WTC11 (cell line): Measurements from ENCODE around the gene DCUN1D2. TPM values are rescaled to one million over a fixed set of nuclear protein-coding genes. Genes with fewer than 3 reads are reported as not detected.

Experiments used
- ATAC-seq: fragments of 200-7000 bp; cut with Tn5 transposase; 2 replicates; pipeline ENCODE4 v1.10.0; 2021; ENCODE audit warnings: mild to moderate bottlenecking, moderate library complexity
- CTCF ChIA-PET: fragments of 300-600 bp; sonication (Branson Sonifier 250); formaldehyde crosslinking; loops from one replicate; lab custom pipeline; 2021; ENCODE audit warnings: antibody characterized with exemption; lab: Charles Lee
- POLR2A ChIA-PET: fragments of 350-600 bp; sonication (Branson Sonifier 250); formaldehyde crosslinking; loops from one replicate; lab custom pipeline; 2021; ENCODE audit warnings: antibody characterized with exemption; lab: Charles Lee
- DNase-seq: peaks from one replicate; pipeline ENCODE4 v3.0.0; 2021; ENCODE audit warnings: low spot score
- H3K27ac Mint-ChIP-seq: 2 replicates; pipeline ENCODE4 v1.8.0; 2021; ENCODE audit warnings: mixed read lengths
- H3K27me3 Mint-ChIP-seq: 2 replicates; pipeline ENCODE4 v1.8.0; 2021; ENCODE audit warnings: low read depth, mild to moderate bottlenecking, moderate library complexity, mixed read lengths
- H3K36me3 Mint-ChIP-seq: 2 replicates; pipeline ENCODE4 v1.8.0; 2021; ENCODE audit warnings: mixed read lengths
- H3K4me1 Mint-ChIP-seq: 2 replicates; pipeline ENCODE4 v1.8.0; 2022; ENCODE audit warnings: mixed read lengths
- H3K4me3 Mint-ChIP-seq: 2 replicates; pipeline ENCODE4 v1.8.0; 2021; ENCODE audit warnings: mild to moderate bottlenecking, moderate library complexity, mixed read lengths
- H3K9me3 Mint-ChIP-seq: 2 replicates; pipeline ENCODE4 v1.8.0; 2021; ENCODE audit warnings: mixed read lengths
- ARID4B ChIP-seq: sonication (generic); formaldehyde crosslinking; IDR thresholded peaks from 2 replicates; pipeline ENCODE4 v1.8.0; 2023; ENCODE audit warnings: missing genetic modification reagents, mild to moderate bottlenecking, borderline replicate concordance
- FOXP1 ChIP-seq: sonication (generic); formaldehyde crosslinking; IDR thresholded peaks from 2 replicates; pipeline ENCODE4 v1.8.0; 2022; ENCODE audit warnings: missing genetic modification reagents, mild to moderate bottlenecking, moderate library complexity, borderline replicate concordance
- GABPB1 ChIP-seq: sonication (generic); formaldehyde crosslinking; IDR thresholded peaks from 2 replicates; pipeline ENCODE4 v1.8.1; 2023; ENCODE audit warnings: mild to moderate bottlenecking, missing genetic modification reagents
- HMGA2 ChIP-seq: fragments of 250-450 bp; sonication (Bioruptor Pico); IDR thresholded peaks from 2 replicates; pipeline ENCODE4 v1.4.0; 2021; ENCODE audit warnings: mild to moderate bottlenecking, moderate library complexity
- KAT7 ChIP-seq: sonication (generic); formaldehyde crosslinking; IDR thresholded peaks from 2 replicates; pipeline ENCODE4 v1.8.1; 2023; ENCODE audit warnings: missing genetic modification reagents, mild to moderate bottlenecking, borderline replicate concordance
- NFYB ChIP-seq: sonication (generic); formaldehyde crosslinking; conservative IDR thresholded peaks from 2 replicates; pipeline ENCODE4 v1.8.0; 2022; ENCODE audit warnings: low read depth, missing genetic modification reagents
- NR2C2 ChIP-seq: sonication (generic); formaldehyde crosslinking; IDR thresholded peaks from 2 replicates; pipeline ENCODE4 v1.8.0; 2022; ENCODE audit warnings: mild to moderate bottlenecking, missing genetic modification reagents
- NR3C1 ChIP-seq: sonication (generic); formaldehyde crosslinking; conservative IDR thresholded peaks from 2 replicates; pipeline ENCODE4 v1.8.1; 2023; ENCODE audit warnings: low read depth, mild to moderate bottlenecking, missing genetic modification reagents
- STAT6 ChIP-seq: sonication (generic); formaldehyde crosslinking; conservative IDR thresholded peaks from 2 replicates; pipeline ENCODE4 v1.8.1; 2023; ENCODE audit warnings: mild to moderate bottlenecking, low read depth, missing genetic modification reagents, moderate library complexity
- USF2 ChIP-seq: sonication (generic); formaldehyde crosslinking; IDR thresholded peaks from 2 replicates; pipeline ENCODE4 v1.8.1; 2023; ENCODE audit warnings: mild to moderate bottlenecking, missing genetic modification reagents, moderate library complexity
- ZNF219 ChIP-seq: sonication (generic); formaldehyde crosslinking; IDR thresholded peaks from 2 replicates; pipeline ENCODE4 v1.8.0; 2023; ENCODE audit warnings: missing genetic modification reagents, mild to moderate bottlenecking, borderline replicate concordance
- total RNA-seq: library from RNA; stranded (reverse); gene quantifications from 3 replicates; pipeline ENCODE4 v1.2.3, GENCODE V29; 2021
- TF ChIP-seq, protein P1 (sequence below): fragments of 250-450 bp; sonication (Bioruptor Pico); IDR thresholded peaks from 2 replicates; pipeline ENCODE4 v1.9.0; 2021; ENCODE audit warnings: mild to moderate bottlenecking
- TF ChIP-seq, protein P2 (sequence below): sonication (generic); formaldehyde crosslinking; IDR thresholded peaks from 2 replicates; pipeline ENCODE4 v1.8.0; 2022; ENCODE audit warnings: mild to moderate bottlenecking, missing genetic modification reagents
- TF ChIP-seq, protein P3 (sequence below): fragments of 250-450 bp; sonication (Bioruptor Pico); IDR thresholded peaks from 2 replicates; pipeline ENCODE4 v1.9.0; 2021; ENCODE audit warnings: moderate library complexity, mild to moderate bottlenecking, inconsistent platforms, borderline replicate concordance
- TF ChIP-seq, protein P4 (sequence below): fragments of 250-450 bp; sonication (Bioruptor Pico); conservative IDR thresholded peaks from 2 replicates; pipeline ENCODE4 v1.9.0; 2021; ENCODE audit warnings: mild to moderate bottlenecking

Gene DCUN1D2
- total RNA-seq, 1 experiment from 2014 or later, result 42.5 TPM

- no peaks in the 10 kb centered on the region for H3K27me3 Mint-ChIP-seq
- DNase-seq, result no peak
- CTCF ChIA-PET, result interaction anchor here (0.5 to 3.9 kb wide), 3 partner anchors 36 to 109 kb away, joined by 3 to 25 read pairs (median 17); partner anchors contain the start of gene DCUN1D2
- H3K36me3 Mint-ChIP-seq, result peaks cover 30% of the 10 kb centered on the region
- 0 out of 2 replicates have a peak, but pooled peaks cover 3% of the 10 kb centered on the region for H3K9me3 Mint-ChIP-seq
- TF ChIP-seq HMGA2 (CRISPR knock-in tag) (no peak), ARID4B (CRISPR knock-in tag) (no peak), STAT6 (CRISPR knock-in tag) (no peak), NR3C1 (CRISPR knock-in tag) (no peak), KAT7 (CRISPR knock-in tag) (no peak), NR2C2 (no peak), ZNF219 (CRISPR knock-in tag) (no peak)
- TF ChIP-seq, protein P1, sequence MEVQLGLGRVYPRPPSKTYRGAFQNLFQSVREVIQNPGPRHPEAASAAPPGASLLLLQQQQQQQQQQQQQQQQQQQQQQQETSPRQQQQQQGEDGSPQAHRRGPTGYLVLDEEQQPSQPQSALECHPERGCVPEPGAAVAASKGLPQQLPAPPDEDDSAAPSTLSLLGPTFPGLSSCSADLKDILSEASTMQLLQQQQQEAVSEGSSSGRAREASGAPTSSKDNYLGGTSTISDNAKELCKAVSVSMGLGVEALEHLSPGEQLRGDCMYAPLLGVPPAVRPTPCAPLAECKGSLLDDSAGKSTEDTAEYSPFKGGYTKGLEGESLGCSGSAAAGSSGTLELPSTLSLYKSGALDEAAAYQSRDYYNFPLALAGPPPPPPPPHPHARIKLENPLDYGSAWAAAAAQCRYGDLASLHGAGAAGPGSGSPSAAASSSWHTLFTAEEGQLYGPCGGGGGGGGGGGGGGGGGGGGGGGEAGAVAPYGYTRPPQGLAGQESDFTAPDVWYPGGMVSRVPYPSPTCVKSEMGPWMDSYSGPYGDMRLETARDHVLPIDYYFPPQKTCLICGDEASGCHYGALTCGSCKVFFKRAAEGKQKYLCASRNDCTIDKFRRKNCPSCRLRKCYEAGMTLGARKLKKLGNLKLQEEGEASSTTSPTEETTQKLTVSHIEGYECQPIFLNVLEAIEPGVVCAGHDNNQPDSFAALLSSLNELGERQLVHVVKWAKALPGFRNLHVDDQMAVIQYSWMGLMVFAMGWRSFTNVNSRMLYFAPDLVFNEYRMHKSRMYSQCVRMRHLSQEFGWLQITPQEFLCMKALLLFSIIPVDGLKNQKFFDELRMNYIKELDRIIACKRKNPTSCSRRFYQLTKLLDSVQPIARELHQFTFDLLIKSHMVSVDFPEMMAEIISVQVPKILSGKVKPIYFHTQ (CRISPR knock-in tag), result no peak
- TF ChIP-seq, all 79 proteins: peak for 0
- Mint-ChIP-seq H3K4me3 (no peak within 1 kb of the TSS), H3K27ac (peak within 1 kb of the TSS; percentile 80), H3K4me1 (peaks cover 5% of the 10 kb centered on the region; the same call in 1 of the 2 replicates)
- no peak for ATAC-seq
- POLR2A ChIA-PET, result interaction anchor here (0.7 kb wide), 1 partner anchor 16 kb away, joined by 3 read pairs; no protein-coding TSS in a partner anchor
Observed at GRCh38 chr13:113452942-113453901, 37.3 kb downstream of the DCUN1D2 start, which contains the start of gene ADPRHL1. Gene ADPRHL1 (minus strand): TSS chr13:113453488. CDS start chr13:113453437, 51 bp downstream.

DNA sequence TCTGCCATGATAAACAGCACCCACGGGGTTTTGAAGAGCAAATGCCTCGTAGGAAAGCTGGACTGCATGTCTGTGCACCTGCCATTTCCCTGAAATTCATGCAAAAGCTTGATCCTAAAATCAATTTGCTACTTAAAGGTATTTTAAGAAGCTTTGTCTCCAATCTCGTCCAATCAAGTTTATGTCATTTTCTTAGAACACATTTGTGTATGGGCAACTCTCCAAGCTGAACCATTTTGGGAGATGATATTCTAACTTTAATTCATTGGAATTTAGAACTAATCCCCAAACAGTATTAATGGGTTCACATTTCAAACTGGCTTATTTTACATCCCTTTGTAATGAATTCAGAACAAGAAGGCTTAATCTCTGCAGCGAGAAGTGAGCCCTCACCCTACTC lies 38.0 kb downstream of the DCUN1D2 start:
- Mint-ChIP-seq H3K9me3 (peaks cover 4% of the 10 kb centered on the region; the same call in 1 of the 2 replicates), H3K4me3 (no peak overlapping the region), H3K27me3 (no peaks in the 10 kb centered on the region), H3K36me3 (peaks cover 23% of the 10 kb centered on the region), H3K27ac (no peak overlapping the region), H3K4me1 (peaks cover 5% of the 10 kb centered on the region; the same call in 1 of the 2 replicates)
- no peak for DNase-seq
- ChIA-PET CTCF (interaction anchor here (0.5 to 3.9 kb wide), 6 partner anchors 22 to 510 kb away, joined by 3 to 25 read pairs (median 6); partner anchors contain the start of gene DCUN1D2), POLR2A (no interaction called here)
- no peak for ATAC-seq
- no peak for TF ChIP-seq GABPB1 (CRISPR knock-in tag)
- TF ChIP-seq, protein P2, sequence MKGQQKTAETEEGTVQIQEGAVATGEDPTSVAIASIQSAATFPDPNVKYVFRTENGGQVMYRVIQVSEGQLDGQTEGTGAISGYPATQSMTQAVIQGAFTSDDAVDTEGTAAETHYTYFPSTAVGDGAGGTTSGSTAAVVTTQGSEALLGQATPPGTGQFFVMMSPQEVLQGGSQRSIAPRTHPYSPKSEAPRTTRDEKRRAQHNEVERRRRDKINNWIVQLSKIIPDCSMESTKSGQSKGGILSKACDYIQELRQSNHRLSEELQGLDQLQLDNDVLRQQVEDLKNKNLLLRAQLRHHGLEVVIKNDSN, result no peak
- TF ChIP-seq, protein P3, sequence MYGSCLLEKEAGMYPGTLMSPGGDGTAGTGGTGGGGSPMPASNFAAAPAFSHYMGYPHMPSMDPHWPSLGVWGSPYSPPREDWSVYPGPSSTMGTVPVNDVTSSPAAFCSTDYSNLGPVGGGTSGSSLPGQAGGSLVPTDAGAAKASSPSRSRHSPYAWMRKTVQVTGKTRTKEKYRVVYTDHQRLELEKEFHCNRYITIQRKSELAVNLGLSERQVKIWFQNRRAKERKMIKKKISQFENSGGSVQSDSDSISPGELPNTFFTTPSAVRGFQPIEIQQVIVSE, result no peak
- TF ChIP-seq FOXP1 (CRISPR knock-in tag), result no peak
- TF ChIP-seq NFYB (CRISPR knock-in tag), result no peak
- no peak for TF ChIP-seq USF2 (CRISPR knock-in tag)
- TF ChIP-seq, protein P4, sequence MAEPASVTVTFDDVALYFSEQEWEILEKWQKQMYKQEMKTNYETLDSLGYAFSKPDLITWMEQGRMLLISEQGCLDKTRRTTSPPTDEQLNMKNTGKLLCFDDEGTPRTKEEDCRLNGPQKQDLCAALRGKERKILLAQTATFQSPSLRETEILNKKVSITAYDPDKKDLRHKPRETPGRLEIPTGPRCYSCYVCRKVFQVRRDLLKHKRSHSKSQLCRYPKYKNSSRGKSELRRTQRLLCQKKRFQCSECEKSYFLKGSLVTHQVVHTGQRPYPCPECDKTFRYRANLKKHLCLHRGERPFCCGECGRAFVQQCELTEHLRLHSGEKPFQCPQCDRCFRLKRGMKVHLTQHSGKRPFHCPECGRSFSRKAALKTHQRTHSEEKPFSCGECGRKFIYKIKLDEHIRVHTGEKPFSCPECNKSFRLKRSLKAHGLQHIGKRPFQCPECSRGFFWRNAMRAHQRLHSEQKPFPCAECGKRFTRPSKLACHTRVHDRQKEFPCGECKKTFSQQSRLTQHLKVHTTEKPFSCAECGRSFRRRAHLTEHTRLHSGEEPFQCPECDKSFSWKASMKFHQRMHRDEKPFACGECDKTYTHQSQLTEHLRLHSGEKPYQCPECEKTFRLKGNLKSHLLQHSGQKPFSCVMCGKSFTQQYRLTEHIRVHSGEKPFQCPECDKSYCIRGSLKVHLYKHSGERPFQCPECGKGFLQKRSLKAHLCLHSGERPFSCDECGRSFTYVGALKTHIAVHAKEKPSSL (CRISPR knock-in tag), result no peak
